GM13977 (cell line): ENCODE results near the gene GNAT1.

Source experiments
- DNase-seq: peaks from one replicate; pipeline ENCODE4 v3.0.0; 2012; ENCODE audit warnings: low spot score
- in situ Hi-C: fragments of 300-500 bp; cut with MboI; formaldehyde crosslinking; loops from one replicate; pipeline ENCODE4 v1.12.0; 2022; ENCODE audit warnings: low sequenced_read_pairs, low pct_unique_long_range_greater_than_20kb, mixed read lengths, inconsistent platforms; ENCODE audit not compliant: unreplicated experiment
- TF ChIP-seq, protein P1 (sequence below): IDR thresholded peaks from 2 replicates; pipeline ENCODE4 v1.5.1; 2012; ENCODE audit warnings: mild to moderate bottlenecking, control low read depth; ENCODE audit not compliant: insufficient read depth; ENCODE audit errors: extremely low read depth, missing control alignments

Gene GNAT1

DNA sequence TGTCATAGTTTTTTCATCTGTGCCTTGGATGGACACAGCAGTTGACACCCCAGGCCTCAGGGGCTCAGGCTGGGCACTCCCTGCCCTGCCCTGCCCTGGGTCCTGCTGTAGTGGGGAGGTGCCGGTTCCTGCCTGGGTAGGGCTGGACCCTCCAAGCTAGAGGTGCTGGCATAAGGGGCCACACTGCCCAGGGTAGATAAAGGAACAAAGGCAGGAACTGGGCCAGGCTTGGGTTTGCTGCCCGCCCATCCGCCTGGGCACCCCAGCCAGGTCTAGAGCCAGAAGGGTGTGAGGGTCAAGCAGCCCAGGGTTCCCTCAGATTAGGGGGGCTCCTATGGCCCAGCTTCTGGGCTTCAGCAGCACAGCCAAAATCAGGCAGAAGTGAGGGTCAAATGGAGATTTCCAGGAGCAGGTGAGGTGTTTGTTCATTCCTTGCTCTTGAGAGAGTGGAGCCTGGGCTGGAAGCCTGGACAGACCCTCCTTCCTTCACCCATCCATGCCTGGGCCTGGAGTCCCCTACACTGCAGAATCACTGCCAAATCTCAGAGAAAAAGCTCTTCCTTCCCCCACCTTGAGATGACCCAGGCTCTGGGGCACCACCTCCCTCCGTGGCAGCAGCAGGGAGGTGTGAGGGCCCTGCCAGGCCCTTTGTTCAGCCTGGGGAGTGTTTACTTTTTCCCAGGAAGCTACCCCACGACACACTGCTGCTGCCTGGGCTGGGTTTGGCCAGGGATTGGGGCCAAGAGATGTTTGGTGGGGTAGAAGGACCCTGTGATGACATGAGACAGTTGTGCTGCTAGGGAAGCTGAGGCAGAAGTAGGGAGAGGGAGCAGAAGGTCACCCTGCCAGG is 29.2 kb upstream of the GNAT1 start:
- TF ChIP-seq, protein P1, sequence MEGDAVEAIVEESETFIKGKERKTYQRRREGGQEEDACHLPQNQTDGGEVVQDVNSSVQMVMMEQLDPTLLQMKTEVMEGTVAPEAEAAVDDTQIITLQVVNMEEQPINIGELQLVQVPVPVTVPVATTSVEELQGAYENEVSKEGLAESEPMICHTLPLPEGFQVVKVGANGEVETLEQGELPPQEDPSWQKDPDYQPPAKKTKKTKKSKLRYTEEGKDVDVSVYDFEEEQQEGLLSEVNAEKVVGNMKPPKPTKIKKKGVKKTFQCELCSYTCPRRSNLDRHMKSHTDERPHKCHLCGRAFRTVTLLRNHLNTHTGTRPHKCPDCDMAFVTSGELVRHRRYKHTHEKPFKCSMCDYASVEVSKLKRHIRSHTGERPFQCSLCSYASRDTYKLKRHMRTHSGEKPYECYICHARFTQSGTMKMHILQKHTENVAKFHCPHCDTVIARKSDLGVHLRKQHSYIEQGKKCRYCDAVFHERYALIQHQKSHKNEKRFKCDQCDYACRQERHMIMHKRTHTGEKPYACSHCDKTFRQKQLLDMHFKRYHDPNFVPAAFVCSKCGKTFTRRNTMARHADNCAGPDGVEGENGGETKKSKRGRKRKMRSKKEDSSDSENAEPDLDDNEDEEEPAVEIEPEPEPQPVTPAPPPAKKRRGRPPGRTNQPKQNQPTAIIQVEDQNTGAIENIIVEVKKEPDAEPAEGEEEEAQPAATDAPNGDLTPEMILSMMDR, result no peak
- no peak for DNase-seq
- in situ Hi-C loops, result no loop called here

DNA sequence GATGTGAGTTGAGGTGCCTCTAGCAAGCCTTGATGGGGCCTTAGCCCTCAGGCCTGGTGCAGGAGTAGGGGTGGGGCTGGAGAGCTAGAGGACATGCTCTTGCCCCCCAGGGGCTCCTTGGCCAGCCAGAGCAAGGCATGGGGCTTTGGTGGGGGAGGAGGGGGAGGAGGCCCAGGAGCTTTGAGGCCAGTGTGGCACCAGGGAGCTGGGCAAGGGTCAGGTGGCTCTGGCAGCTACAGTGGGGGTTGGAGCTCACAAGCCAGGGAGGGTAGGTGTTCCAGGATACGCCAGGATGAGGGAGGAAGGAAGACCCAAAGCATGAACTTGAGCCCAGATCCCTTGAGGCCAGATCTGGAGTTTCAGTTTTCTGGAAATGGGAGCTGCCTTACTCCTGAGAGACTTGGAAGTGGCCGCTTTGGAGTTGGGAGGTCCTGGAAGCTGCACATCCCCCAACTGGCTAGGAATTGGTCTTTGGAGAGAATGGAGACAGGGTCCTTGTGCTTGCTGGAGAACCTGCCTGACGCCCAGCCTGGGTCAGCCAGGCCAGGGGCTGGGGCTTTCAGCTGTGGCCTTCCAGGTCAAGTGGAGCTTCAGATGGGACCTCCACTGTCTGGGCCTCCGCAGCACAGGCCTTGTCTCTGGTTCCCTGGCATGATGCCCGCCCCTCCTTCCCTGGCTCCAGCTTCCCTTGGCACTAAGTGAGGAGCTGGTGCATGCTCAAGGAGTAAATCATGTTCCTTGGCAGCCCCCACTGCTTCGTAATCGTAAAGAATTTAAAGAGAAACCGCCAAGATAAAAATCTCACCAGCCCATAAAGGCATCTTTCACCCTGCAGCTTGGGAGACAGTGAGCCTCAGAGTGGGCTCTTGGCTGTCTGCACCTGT is 27.6 kb upstream of the GNAT1 start:
- in situ Hi-C loops, result no loop called here

DNA sequence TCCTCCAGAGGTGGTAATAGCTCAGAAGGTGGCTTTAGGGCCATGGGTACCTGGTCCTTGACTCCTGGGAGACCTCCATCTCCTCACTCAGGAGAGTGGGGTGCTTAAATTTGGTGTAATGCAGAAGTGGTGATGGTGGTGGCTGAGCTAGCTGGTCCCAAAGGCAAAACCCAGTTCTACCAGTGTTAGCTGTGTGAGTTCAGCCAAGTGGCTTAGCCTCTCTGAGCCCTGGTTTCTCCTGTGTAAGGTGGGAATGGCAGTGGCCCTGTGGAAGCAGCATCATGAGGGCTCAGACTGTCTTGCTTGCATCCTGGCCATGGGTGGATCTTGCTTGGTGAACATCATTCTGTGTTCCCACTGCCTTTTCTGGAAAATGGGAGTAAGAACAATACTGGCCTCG is 26.9 kb upstream of the GNAT1 start:
- in situ Hi-C loops, result no loop called here
- DNase-seq, result no peak
- TF ChIP-seq, protein P1, result no peak

More for the DNA sequence above, 27.6 kb upstream of the GNAT1 start:
- no peak for DNase-seq
- TF ChIP-seq, protein P1, result no peak

DNA sequence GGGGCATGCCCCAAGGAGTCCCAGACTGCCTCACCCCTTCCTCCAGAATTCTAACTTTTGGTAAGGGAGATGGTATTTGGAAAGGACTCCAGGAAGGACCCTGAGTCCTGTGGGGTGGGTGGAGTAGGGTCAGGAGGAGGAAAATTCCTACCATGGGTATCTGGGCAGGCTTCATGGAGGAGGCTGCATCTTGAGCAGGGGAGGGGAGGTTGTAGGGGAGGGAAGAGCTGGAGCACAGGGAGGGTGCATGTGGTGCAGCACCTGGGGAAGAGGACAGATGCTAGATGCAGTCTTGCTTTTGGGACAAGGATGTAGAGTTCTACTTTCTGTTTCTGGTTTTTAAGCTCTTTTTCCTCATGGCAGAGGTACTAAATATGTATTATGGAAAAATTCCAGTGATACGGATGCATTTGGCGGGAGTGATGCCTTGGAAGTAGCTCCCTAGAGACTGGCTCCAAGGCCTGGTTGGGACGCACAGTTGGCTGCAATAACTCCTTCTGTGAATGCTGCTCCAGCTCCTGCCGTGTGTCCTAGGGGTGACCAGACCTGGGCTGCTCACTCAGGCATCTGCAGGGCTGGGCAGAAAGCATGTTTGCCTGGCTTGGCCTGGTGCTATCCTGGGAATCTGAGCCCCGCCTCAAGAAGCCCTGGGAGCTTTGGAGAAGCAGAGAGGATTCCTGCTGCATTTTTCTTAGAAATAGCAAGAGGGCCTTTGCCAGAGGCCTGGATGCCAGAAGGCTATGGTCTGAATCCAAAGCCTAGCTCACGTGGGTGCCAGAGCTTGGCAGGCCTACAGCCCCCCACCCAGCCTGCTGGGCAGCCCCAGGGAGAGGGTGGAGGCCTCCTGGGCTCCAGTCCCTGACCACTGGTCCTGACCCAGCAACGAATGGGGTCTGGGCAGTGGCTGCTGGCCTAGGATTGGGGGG is 26.2 kb upstream of the GNAT1 start:
- in situ Hi-C loops, result no loop called here
- TF ChIP-seq, protein P1, result no peak
- no peak for DNase-seq

DNA sequence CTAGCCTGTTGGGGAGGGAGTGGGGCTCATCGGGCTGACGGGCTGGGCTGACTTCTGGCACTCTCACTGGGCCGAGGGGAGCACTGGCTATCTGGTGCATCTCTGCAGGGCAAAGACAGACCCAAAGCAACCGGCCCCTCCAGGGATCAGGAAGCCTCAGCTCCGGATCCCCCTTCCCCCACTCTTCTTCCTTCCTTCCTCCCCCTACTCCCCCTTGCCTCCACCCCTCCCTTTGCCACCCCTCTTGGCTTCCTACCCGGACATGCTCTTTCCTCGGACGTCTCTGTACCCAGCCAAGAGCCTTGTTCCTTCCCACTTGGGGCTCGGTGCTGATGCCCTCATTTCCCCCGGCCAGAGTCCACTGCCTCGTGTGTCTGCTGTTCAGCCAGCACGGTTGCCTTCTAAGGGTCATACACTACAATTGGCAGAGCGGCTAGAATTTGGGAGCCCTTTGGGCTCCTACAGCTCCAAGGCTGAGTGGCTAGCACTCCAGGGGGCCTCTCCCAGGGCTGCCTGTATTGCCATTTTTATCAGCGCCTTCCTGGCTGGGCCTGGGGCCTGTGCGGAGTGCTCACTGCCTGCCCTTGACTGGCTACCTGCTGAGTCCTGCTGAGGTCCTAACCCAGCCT is 25.4 kb upstream of the GNAT1 start:
- DNase-seq, result no peak
- in situ Hi-C loops, result no loop called here
- TF ChIP-seq, protein P1, result no peak
